HS-27A (cell line): ENCODE results near the gene SCFD2.
"Not testable (repeated sequence)": the region's sequence is repeated elsewhere in the genome, so short reads cannot be mapped to it uniquely, and the experiment has no call there.

Source experiments
- DNase-seq: peaks from one replicate; pipeline ENCODE4 v3.0.0-alpha.2; 2012; ENCODE audit warnings: low read depth, missing footprints

Gene SCFD2

DNA sequence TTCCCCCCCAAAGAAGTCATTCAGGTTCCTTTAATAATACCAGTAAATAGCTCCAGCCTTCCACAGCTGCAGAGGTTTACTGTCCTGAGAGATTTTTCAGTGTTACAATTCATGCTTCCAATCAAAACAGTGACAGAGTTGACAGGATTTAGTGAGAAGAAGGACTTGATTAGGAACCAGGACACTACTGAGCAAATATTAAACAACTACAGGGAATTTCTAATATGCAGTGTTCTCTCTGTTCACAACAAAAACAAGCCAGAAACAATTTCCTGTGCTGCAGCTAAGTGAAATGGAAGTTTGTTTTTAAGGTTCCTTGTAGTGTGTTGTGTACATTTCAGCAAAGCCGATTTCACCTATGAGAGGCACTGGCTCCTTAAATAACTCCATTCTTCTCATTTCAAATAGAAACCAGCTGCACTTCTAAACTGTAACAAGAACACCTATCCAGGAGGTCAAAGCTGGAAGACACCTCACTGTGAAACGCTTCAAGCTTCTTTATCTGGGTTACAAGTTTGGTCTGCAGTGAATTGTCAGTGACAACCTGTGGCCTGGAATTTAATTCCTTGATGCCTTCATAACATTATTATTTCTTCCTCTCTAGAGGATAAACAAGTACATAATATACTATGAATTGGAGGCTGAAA lies 354.5 kb downstream of the SCFD2 start:
- DNase-seq, result no peak

DNA sequence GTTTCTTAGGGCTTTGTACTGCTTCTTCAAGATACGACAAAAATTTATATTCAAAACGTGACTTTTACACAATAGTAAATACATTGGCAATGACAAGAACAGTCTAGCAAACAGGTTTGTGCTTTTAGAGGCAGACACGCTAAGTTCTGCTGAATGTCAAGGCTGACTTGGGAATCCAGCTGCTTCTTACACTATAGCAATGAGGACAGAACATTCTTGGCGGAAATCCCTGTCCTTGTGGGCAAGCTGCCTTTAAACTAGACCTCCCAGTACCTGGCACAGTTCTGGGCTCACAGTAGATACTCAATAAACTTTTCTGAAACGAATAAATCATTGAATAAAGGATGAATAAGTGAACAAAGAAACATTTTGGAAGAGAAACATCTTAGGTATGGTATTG lies 355.5 kb downstream of the SCFD2 start:
- no peak for DNase-seq

DNA sequence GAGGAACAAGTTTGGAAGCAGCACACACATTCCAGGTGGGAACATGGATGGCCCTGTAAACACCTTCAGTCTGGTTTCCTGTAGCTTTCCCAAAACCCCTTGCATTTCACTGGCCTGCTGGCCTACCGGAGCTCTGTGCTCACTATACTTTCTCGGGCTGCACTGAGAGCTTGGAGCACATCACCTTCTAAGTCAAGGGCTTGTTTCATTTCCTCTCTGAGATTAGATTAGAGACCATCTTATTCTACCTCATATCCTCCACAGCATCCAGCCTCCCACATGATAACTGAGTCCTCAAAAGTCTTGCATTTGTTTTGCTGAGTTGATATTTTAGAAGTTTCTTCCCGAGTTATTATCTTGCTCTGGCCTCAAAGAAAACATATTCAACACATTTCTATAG lies 356.0 kb downstream of the SCFD2 start:
- no peak for DNase-seq

- no peak for DNase-seq
These were observed 358.8 kb downstream of the SCFD2 start for GRCh38 chr4:53007024-53007423.

DNA sequence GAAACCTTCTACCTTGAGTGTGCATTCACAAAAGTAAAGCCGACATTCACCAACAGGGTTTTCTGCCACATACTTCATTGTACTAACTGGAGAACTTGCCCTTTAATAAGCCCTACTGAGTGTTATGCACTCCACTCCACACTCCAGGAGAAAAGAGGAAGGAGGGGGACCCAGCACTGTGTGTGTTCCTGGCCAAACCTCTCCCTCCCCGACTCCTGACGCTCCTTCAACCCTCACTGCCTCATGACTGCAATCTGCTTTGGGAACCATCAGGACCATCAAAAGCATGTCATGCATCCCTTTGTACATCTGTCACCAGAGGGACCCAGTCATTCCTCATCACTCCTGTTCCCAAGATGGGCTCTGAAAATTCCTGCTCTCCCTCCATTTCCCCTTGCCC lies 360.1 kb downstream of the SCFD2 start:
- no peak for DNase-seq

DNA sequence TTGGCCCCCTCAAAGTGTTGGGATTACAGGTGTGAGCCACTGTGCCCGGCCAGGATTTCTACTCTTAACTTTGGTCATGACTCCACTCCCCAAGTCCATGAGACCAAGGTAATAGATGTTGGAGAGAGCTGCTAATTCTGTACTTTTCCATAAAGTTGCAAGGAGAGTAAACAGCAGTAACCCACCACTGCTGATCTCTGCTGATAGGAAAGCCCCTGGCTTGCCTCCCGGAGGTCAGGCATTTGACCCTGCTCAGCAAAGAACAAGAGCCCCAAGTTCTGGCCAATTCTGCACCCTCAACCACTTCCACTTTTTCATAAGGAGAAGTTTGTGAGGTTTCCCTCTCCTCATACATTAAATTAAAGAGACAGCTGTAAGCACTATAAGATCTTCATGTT lies 360.7 kb downstream of the SCFD2 start:
- DNase-seq, result no peak

- DNase-seq, result no peak
These were observed 361.2 kb downstream of the SCFD2 start for GRCh38 chr4:53004497-53005148.

DNA sequence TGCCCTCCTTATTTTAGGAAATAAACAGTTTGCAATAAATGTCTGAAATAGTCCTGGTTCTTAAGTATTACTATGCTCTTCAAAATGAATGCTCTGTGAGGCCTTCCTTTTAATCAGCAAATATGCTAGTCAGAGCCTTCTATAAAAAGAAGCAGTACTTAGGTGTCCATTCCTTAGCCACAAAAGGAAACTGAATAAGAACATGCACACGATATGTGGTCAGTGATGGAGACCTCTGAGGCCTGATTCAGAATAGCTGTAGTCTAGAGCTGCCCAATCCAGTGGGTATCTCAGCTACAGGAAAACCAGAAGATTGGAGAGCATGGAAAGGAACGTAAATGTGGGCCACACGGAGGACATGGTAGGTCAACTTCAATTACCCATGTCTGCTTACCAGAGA lies 361.9 kb downstream of the SCFD2 start:
- no peak for DNase-seq

GRCh38 chr4:53000560-53000959 lies 365.3 kb downstream of the SCFD2 start:
- DNase-seq, result no peak

- no peak for DNase-seq
These were observed 366.2 kb downstream of the SCFD2 start for GRCh38 chr4:52999626-53000025.

DNA sequence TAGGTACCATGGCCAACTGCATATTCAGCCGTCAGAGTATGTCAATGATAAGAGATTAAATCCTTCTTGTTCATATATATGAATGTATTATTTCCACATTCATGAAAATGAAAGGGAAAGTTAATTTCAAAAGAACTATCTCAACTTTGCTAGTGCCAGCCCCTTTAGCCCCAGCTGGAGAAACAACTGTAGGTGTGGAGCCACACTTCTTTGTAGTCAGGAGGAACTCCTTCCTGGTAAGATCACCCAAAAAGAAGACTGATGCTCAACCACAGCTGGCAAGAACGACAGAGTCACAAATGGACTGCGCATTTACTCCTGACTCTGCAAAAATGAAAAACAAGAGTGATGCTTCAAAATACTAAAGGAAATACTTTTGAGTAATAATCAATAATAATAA lies 367.4 kb downstream of the SCFD2 start:
- no peak for DNase-seq

GRCh38 chr4:52997132-52997416 lies 368.8 kb downstream of the SCFD2 start:
- no peak for DNase-seq

- no peak for DNase-seq
These were observed 369.4 kb downstream of the SCFD2 start for GRCh38 chr4:52996261-52997131.

DNA sequence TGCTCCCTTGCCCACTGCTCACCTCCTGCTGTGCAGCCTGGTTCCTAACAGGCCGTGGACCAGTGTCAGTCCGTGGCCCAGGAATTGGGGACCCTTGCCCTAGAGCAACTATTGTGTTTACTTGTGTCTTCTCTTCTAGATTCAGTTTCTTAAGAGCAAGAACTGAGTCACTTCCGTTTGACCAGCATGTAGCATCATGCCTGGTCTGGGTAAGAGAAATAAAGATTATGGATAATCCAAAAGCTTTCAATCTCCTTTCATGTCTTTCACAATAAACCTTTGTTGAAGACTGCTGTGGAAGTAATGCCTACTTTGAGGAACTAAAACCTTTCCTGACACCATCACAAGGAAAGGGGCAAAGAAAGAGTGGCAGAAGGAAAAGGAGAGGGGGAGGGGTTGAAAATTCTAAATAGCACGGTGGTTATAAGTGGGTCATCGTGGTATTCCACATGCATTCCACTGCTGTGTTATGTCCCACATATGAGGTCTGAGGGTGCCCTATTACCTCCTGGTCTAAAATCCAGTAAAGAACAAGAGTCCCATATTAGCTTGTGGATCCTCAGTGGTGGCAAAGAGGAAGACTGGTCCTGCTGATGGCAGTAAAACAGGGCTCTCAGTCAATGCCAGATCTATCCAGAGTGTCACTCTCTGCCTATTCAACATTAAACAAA lies 370.4 kb downstream of the SCFD2 start:
- DNase-seq, result no peak

GRCh38 chr4:52994567-52994966 lies 371.3 kb downstream of the SCFD2 start:
- DNase-seq, result no peak

DNA sequence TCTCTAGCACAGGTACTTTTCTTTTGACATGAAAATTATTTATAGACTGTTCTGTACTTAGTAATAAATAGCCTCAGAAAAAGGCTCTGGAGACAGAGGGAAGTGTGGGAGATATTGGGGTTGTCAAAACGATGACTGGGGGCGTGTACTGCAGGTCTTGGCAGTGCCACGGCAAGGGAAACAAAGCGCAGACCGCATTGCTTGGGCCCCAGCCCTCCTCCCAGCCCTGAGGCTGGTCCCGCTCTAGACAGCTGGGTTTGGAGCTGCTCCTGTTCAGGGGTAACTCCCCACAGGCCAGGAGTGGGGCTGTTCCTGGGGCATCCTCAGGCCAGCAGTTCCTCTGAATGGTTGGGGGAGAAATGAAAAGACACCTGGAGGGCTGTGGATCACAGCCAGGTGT lies 372.1 kb downstream of the SCFD2 start:
- DNase-seq, result no peak

DNA sequence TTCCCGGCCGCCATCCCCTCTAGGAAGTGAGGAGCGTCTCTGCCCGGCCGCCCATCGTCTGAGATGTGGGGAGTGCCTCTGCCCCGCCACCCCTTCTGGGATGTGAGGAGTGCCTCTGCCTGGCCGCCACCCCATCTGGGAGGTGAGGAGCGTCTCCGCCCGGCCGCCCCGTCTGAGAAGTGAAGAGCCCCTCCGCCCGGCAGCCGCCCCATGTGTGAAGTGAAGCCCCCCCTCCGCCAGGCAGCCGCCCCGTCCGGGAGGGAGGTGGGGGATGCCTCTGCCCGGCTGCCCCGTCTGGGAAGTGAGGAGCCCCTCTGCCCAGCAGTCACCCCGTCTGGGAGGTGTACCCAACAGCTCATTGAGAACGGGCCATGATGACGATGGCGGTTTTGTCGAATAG lies 373.3 kb downstream of the SCFD2 start:
- DNase-seq, result not testable (repeated sequence)

DNA sequence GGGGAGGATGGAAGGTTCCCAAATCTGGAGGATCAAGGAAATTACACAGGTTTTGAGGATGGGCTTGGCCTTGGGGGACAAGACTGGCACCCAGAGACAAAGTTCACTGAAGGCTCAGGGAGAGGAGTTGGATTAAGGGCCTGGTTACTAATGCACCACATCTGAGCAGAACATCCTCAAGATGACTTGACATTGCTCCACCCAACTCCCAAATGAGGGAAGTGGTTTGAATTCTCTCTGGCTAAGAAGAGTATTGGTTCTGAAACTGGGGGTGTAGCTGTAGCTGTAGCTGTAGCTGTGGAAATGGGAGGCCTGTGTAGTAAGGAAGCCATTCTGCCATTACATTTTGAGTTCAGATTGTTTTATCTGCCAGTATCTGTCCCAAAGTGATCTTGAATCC lies 374.4 kb downstream of the SCFD2 start:
- DNase-seq, result no peak

- DNase-seq, result no peak
These were observed 375.2 kb downstream of the SCFD2 start for GRCh38 chr4:52990706-52991105.

GRCh38 chr4:52989865-52990264 lies 376.0 kb downstream of the SCFD2 start:
- DNase-seq, result no peak

- no peak for DNase-seq
These were observed 378.3 kb downstream of the SCFD2 start for GRCh38 chr4:52987392-52988056.

- no peak for DNase-seq
These were observed 381.4 kb downstream of the SCFD2 start for GRCh38 chr4:52984462-52984881.
